Hematopoietic multipotent progenitor cell treated with erythropoietin and hydrocortisone succinate and interleukin-3 and kit ligand, for 17 days (in vitro differentiated cells): ENCODE results near the gene GRHPR.
"Not testable (repeated sequence)": the region's sequence is repeated elsewhere in the genome, so short reads cannot be mapped to it uniquely, and the experiment has no call there.

Experiments
- DNase-seq: peaks from one replicate; pipeline ENCODE4 v3.0.0-alpha.2; 2015; ENCODE audit warnings: low spot score

GRHPR gene

DNA sequence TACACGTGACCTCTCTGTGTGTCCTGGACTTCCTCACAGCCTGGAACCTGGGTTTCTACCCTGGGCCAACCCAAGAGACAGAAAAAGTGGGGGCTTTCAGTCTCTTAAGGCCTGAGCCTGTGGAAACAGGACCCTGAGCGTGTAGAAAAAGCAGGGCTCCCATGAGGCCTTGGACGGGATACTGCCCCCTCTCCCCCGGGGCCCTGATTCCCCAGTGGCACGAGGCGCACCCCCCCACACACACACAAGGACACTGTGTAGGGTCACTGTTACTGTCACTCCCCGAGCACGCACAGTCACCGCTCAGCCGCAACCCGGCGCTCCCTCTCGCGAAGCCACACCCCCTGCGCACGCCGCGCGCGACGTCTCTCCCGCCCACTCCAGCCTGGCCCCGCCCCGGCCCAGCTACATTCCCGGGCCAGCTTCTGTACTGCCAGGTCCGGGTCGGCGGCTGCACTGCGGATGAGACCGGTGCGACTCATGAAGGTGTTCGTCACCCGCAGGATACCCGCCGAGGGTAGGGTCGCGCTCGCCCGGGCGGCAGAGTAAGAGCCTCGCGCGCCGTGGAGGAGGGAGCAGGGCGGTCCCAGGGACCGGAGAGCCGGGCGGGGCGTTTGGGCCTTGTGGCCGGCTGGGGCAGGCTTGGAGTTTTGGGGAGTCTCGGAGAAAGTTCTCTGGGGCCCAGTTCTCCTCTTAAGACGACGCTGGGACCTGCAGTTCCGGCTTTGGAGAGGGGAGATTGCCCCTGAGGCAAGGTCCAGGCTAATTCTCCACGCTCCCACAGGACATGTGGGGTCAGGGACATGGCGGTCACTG, at the start of gene GRHPR:
TSS of gene GRHPR (plus strand) at position 408 of the 816 bp plus-strand sequence. CDS start at position 463, 55 bp downstream.
- DNase-seq = peak; percentile 86

- no peak for DNase-seq
Observed at GRCh38 chr9:37372839-37373238, 49.7 kb upstream of the GRHPR start.

- no peak for DNase-seq
Observed at GRCh38 chr9:37373621-37374020, 48.9 kb upstream of the GRHPR start.

DNA sequence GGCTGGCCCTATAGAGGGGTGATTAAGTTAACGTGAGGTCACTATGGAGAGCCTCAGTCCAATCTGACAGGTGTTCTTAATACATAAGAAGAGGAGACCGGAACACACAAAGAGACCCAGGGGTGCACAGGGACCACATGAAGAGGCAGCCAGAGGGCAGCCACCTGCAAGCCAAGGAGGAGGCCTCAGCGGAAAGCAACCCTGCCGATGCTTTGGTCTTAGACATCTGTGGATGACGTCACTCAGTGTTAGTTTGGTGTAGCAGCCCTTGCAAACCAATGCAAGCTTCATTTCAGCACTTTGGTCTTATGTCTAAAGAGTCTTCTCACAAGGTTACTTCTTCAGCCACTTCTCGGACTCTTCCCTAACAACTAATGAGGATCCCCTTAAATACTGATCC, 47.6 kb upstream of the GRHPR start:
- DNase-seq = no peak

GRCh38 chr9:37377688-37378612, 44.5 kb upstream of the GRHPR start:
- no peak for DNase-seq

- DNase-seq = no peak
Observed at GRCh38 chr9:37378613-37379004, 43.9 kb upstream of the GRHPR start.

DNA sequence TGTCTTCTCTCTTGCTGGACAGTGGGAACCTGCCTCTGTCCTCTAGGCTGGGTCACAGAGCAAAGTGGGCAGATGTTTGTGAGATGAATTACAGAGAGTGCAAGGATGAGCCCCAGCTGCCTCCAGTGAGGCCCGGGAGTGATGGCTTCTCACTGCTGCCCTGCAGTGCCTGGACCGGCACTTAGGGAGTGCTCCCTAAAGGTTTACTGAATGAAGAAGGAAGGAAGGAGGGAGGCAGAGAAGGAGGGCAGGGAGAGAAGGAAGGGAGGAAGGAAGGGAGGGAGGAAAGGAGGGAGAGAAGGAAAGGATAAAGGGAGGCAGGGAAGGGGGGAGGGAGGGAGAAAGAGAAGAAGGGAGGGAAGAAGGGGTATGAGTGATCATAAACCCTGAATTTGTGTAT, 42.7 kb upstream of the GRHPR start:
- no peak for DNase-seq

DNA sequence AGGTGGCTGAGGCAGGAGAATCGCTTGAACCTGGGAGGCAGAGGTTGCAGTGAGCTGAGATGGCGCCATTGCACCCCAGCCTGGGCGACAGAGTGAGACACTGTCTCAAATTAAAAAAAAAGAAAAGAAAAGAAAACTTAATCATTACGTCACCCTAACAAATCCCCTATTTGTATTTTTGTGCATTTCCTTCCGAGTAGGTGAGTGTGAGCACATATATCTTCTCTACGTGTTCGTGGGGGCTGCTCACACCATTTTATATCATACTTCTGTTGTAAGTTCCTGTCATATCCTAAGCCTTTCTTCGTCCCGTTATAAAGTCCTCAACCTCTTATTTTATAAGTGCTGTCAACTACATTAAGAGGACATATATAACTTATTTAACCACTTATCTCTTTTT, 41.9 kb upstream of the GRHPR start:
- no peak for DNase-seq

- DNase-seq = no peak
Observed at GRCh38 chr9:37381094-37381741, 41.3 kb upstream of the GRHPR start.

DNA sequence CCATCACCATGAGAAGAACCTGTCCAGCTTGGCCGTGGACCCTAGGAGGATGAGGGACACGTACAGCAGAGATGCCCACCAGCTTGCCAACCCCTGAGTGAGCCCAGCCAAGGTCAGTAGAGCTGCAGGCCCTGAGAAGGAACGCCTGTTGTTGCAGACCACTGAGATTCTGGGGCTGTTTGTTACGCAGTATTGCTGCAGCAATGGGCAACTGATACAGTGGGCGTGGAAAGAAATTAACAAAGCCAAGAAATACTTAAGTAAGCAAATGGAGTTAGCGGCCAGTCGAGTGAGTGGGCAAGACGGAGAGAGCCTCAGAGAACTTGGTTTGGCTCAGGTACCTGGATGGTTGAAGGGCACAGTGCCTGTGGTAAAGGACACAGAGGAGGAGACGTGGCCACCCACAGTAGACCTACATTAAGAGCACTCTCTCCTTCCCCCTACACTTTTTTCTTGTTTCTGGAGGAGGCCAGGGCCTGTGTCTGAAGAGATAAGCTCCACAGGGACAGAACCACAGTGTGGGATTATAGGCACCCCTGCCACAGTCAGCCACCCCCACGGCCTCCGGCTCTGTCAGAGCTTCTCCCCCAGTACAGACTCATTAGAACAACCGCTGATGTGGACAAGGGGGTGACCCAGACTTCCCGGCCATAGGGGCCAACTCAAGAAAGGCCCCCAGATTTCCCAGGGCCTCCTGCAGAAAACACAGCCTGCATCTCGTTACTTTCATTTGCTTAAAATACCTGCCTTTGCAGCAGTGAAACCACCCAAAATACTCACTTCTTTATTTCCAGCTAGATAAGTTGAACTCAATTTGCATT, 40.1 kb upstream of the GRHPR start:
- no peak for DNase-seq

GRCh38 chr9:37382982-37383357, 39.5 kb upstream of the GRHPR start:
- DNase-seq = no peak

DNA sequence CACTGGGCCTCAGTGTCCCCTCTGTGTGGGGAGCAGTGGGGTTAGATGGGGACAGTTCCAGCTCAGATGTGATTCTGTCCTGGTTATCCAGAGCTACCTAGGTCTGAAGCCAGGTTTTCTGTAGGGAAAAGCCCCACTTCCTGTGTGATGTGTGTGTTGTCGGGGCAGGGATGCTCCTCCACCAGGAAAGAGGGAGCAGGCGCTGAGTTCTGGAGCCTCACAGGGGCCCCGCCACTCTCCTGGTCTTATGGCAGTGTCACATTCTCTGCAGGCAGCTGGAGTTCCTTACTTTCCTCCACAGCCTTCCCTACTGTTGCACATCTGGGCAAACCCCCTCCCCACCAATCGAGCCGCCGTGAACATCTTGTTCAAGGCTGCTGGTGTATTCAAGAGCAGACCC, 39.1 kb upstream of the GRHPR start:
- no peak for DNase-seq

DNA sequence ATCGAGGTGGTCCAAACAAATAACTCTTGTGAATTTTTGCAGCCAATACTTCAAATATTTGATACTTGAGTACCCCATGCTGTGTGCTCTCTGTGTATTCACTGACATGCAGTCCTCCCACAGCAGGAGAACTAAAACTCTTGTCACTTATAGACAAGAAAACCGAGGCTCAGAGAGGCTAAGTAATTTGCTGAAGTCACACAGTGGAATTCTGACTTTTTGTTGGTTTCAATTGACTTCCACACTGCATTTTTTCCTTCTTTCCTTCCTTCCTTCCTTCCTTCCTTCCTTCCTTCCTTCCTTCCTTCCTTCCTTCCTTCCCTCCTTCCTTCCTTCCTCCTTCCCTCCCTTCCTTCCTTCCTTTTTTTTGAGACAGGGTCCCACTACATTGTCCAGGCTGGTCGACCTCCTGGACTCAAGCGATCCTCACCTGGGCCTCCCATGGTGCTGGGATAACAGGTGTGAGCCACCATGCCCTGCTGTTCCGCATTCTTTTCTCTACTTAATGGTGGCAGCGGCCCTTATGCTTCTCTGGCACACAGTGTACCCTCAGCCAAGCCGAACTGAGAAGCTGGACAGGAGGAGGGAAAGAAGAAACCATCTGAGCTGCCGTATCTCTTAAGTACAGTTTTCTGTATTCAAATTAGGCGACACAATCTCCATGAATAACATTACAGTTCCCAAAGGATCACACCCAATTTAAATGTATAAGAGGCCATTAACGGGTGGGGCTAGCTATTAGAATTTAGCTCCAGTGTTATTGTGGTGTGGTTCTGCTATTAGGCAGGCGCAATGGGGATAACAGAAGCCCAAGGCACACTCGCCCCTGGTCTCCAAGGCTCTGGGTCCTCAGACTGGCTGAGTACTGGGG, 38.4 kb upstream of the GRHPR start:
- DNase-seq = no peak

DNA sequence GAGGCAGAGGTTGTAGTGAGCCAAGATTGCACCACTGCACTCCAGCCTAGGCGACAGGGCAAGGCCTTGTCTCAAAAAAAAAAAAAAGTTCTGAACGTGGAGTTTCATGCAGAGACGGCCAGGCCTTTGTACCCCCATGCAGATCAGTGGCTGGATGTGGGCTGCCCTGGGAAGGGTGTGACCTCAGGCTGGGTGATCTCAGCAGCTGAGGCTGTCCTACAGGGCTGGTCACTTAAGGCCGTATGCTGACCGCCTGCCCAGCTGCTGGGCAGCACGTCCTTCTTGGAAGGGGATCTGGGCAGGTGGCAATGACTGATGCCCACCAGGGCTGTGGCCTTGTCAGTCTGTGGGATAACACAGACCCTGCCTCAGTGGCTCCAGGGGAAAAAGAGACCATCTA, 37.2 kb upstream of the GRHPR start:
- no peak for DNase-seq

DNA sequence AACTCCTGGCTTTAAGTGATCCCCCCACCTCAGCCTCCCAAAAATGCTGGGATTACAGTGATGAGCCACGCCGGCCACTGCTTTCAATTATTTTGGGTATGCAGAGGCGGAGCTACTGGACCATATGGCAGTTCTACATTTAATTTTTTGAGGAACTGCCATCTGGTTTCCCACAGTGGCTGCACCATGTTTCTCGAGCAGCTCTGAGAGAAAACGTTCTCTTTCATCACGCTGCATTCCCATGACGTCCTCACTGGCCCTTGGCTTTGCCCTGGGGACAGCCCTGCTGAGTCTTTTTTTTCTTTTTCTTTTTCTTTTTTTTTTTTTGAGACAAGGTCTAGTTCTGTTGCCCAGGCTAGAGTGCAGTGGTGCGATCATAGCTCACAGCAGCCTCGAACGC, 35.5 kb upstream of the GRHPR start:
- DNase-seq = no peak

- DNase-seq = peak; percentile 30
Observed at GRCh38 chr9:37390759-37391158, 31.7 kb upstream of the GRHPR start.

GRCh38 chr9:37392272-37392671, 30.2 kb upstream of the GRHPR start:
- DNase-seq = no peak

GRCh38 chr9:37395229-37395628, 27.3 kb upstream of the GRHPR start:
- DNase-seq = no peak

DNA sequence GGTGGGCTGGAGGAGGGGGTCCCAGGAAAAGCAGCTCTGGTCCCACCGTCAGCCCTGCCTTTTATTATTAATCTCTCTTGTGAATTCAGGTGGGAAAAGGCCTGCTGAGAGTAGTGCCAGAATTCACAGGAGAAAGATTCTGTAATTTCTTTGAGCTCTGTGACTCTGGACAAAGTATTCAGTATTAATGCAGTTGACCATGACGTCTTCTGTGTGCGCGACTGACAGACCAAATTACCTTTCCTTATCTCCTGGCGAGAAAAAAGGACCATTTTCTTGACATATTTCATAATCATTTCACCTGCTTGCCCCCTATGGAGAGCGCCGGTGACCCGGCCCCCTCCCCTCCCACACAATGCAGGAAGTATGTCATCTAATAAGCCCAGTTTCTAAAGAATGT, 26.8 kb upstream of the GRHPR start:
- DNase-seq = no peak

- DNase-seq = not testable (repeated sequence)
Observed at GRCh38 chr9:37397948-37398347, 24.5 kb upstream of the GRHPR start.
